Measurements from ENCODE around the gene SH2D3A.

DNA sequence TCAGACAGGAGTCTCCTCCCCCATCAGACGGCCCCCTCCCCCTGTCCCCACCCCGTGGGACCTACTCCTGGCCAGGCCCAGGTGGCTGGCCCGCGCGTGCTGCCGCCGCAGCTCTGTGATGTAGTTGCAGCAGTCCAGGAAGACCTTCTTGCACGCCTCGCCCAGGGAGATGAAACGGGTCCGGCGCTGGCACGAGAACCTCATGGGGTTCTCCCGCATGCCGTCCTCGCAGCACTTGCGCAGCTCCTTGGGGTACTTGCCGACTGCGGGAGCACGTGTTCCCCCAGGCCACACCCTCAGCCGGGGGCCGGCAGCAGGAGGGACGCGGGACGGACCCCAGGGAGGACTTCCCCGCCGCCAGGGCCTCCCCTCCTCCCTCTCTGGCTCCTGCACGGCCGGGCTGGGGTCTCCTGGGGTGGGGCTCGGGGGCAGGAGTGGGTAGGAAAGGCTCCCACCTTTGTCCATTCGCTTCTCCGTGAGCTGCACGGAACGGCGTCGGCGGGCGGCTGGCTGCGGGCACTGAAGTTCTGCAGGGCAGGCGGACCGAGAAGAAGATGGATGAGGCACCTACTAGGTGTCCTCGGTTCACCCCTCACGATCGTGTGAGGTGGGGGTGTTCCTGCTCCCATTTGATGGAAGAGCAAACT is 60.1 kb downstream of the SH2D3A start:
- TF ChIP-seq CTCF (IDR thresholded peaks at IDR 0.05; ENCODE audit: low read depth, low read length) = no peak
- no peak for TF ChIP-seq POLR2A (IDR thresholded peaks at IDR 0.05; ENCODE audit: extremely low read depth, insufficient read length)
- TF ChIP-seq, protein P1, sequence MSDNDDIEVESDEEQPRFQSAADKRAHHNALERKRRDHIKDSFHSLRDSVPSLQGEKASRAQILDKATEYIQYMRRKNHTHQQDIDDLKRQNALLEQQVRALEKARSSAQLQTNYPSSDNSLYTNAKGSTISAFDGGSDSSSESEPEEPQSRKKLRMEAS (IDR thresholded peaks at IDR 0.05; ENCODE audit: low read depth, low read length) = no peak
- no peak for TF ChIP-seq MYC (IDR thresholded peaks at IDR 0.05; ENCODE audit: low read depth, low read length)
